Adrenal gland (tissue), 12 donors: ENCODE results near the gene IL34. TPM values are rescaled to one million over a fixed set of nuclear protein-coding genes. Genes with fewer than 3 reads are reported as not detected.

Source experiments
- DNase-seq, 7 donors: peaks; one replicate each; pipeline ENCODE4 v3.0.0-alpha.2; 2019 to 2020
- H3K27ac ChIP-seq, 5 donors: fragments of 200-600 bp; sonication (generic) in 4 of 5; 1 replicate in 3 of 5; 2 replicates in 2 of 5; pipeline versions ENCODE4 v1.5.1 to v1.8.0; 2016 to 2020; ENCODE audit warnings: mild to moderate bottlenecking in 1 of 5
- H3K27me3 ChIP-seq: fragments of 200-600 bp; 2 replicates; pipeline ENCODE4 v1.8.0; 2021
- H3K36me3 ChIP-seq, 2 donors: fragments of 200-600 bp; replicated peaks in 1 of 2; 1 replicate in 1 of 2; 2 replicates in 1 of 2; pipeline versions ENCODE4 v1.5.1 to v1.8.0; 2018 to 2022
- H3K4me1 ChIP-seq, 2 donors: fragments of 200-600 bp; replicated peaks in 1 of 2; 1 replicate in 1 of 2; 2 replicates in 1 of 2; pipeline versions ENCODE4 v1.5.1 to v1.8.0; 2018 to 2021
- H3K4me3 ChIP-seq, 4 donors: fragments of 200-600 bp; sonication (generic) in 3 of 4; one replicate each; pipeline ENCODE4 v1.5.1; 2016 to 2018
- H3K9me3 ChIP-seq, 3 donors: fragments of 200-600 bp; sonication (generic) in 1 of 3; replicated peaks in 1 of 3; 1 replicate in 2 of 3; 2 replicates in 1 of 3; pipeline versions ENCODE4 v1.5.1 to v1.8.0; 2016 to 2021
- CTCF ChIP-seq, 6 experiments: fragments of 450-650 bp in 4 of 6; fragments of 200-600 bp in 2 of 6; sonication (generic) in 1 of 6; IDR thresholded peaks; 1 replicate in 5 of 6; 2 replicates in 1 of 6; pipeline versions ENCODE4 v1.5.1 to v1.8.0; 2016 to 2021; ENCODE audit warnings: antibody characterized with exemption in 6 of 6, mild to moderate bottlenecking in 2 of 6, moderate library complexity in 1 of 6
- POLR2A ChIP-seq, 2 donors: fragments of 450-650 bp; IDR thresholded peaks; one replicate each; pipeline ENCODE4 v1.6.1; 2017; ENCODE audit warnings: antibody characterized with exemption in 2 of 2, mild to moderate bottlenecking in 2 of 2, moderate library complexity in 1 of 2
- WGBS, 4 donors: extraction: QIAGEN DNeasy Blood & Tissue Kit in 2 of 4; methylation state at CpG; one replicate each; pipeline versions ENCODE4 v1.1.5 to v1.1.7; 2013 to 2017; 5-methylcytosine and 5-hydroxymethylcytosine counted together
- intact Hi-C, 2 donors: fragments of 100-400 bp; cut with DNase I; formaldehyde crosslinking; loops; one replicate each; pipeline versions ENCODE4 v1.14.1 to v1.15.0; 2022 to 2023
- polyA plus RNA-seq, 3 donors: library from polyadenylated mRNA; stranded (reverse); fragments of 200-250 nt in 2 of 3; fragments of 350-450 nt in 1 of 3; fragmentation: Illumina TruSeq in 1 of 3; extraction: RNeasy Lipid Tissue Mini Kit (QIAGEN cat#74804) in 1 of 3; gene quantifications; one replicate each; pipeline ENCODE4 v1.2.3, GENCODE V29; 2013 to 2014
- total RNA-seq, 9 donors: library from RNA; depleted of rRNA in 4 of 9; stranded (reverse); fragments of >200 nt in 4 of 9; fragments of 120-200 nt in 1 of 9; fragmentation: NEBNext Ultra II Directional in 1 of 9; extraction: Animal tissue kit (Norgen Biotek cat#: 25700) in 1 of 9; gene quantifications; one replicate each; pipeline versions ENCODE4 v1.1.0 to v1.2.4, GENCODE V29; 2013 to 2023
- donor health status: healthy with polysubstance abuse.
- donor health status: Bipolar disorder and iron deficiency.
- donor health status: DM: yes; HTN: yes; CAD: no.
- donor health status: DM: no; HTN: no; CAD: no.
- donor health status: DM: no; HTN: no; CAD: no.
- donor health status: DM: yes; HTN: yes; CAD: no.

IL34 gene
- total and polyA plus RNA-seq, 12 donors = 1.2 to 62.9 (median 35.7) TPM

GRCh38 chr16:70600730-70601129 lies 45.6 kb upstream of the IL34 start:
- Histone ChIP-seq H3K27ac (no peak overlapping the region), H3K36me3 (no peaks in the 10 kb centered on the region), H3K4me3 (no peak overlapping the region), H3K9me3 (no peaks in the 10 kb centered on the region), H3K4me1 (peaks cover 0 to 28% of the 10 kb centered on the region in 2 donors), H3K27me3 (no peaks in the 10 kb centered on the region)
- intact Hi-C loops = no loop called here
- WGBS, 4 donors = 86 to 91% (median 89%) methylated on average over 3 of the region's 3 CpGs
- DNase-seq = no peak
- no peak for TF ChIP-seq CTCF (IDR thresholded peaks at IDR 0.05)
- no peak for TF ChIP-seq POLR2A (IDR thresholded peaks at IDR 0.05)

- no peaks in the 10 kb centered on the region for H3K9me3 ChIP-seq
- H3K4me1 ChIP-seq = peaks cover 0 to 28% of the 10 kb centered on the region in 2 donors
- H3K27ac ChIP-seq = peak overlapping the region in 2 of 5 donors; percentile 17 to 26
- no peaks in the 10 kb centered on the region for H3K36me3 ChIP-seq
- WGBS, 4 donors = 48 to 63% (median 56%) methylated on average over 6 to 8 of the region's 8 CpGs
- DNase-seq = no peak
- intact Hi-C loops = no loop called here
- no peaks in the 10 kb centered on the region for H3K27me3 ChIP-seq
- H3K4me3 ChIP-seq = no peak overlapping the region
- no peak for TF ChIP-seq POLR2A (IDR thresholded peaks at IDR 0.05)
- TF ChIP-seq CTCF (IDR thresholded peaks at IDR 0.05) = no peak
Measured at GRCh38 chr16:70601576-70602575, 44.5 kb upstream of the IL34 start.

GRCh38 chr16:70602831-70603230 lies 43.5 kb upstream of the IL34 start:
- Histone ChIP-seq H3K36me3 (no peaks in the 10 kb centered on the region), H3K4me3 (no peak overlapping the region), H3K27ac (no peak overlapping the region), H3K4me1 (peaks cover 0 to 28% of the 10 kb centered on the region in 2 donors), H3K9me3 (no peaks in the 10 kb centered on the region), H3K27me3 (no peaks in the 10 kb centered on the region)
- no peak for TF ChIP-seq CTCF (IDR thresholded peaks at IDR 0.05)
- no peak for TF ChIP-seq POLR2A (IDR thresholded peaks at IDR 0.05)
- DNase-seq = no peak
- intact Hi-C loops = no loop called here
- WGBS, 4 donors = 80 to 95% (median 87%) methylated on average over 8 of the region's 8 CpGs

DNA sequence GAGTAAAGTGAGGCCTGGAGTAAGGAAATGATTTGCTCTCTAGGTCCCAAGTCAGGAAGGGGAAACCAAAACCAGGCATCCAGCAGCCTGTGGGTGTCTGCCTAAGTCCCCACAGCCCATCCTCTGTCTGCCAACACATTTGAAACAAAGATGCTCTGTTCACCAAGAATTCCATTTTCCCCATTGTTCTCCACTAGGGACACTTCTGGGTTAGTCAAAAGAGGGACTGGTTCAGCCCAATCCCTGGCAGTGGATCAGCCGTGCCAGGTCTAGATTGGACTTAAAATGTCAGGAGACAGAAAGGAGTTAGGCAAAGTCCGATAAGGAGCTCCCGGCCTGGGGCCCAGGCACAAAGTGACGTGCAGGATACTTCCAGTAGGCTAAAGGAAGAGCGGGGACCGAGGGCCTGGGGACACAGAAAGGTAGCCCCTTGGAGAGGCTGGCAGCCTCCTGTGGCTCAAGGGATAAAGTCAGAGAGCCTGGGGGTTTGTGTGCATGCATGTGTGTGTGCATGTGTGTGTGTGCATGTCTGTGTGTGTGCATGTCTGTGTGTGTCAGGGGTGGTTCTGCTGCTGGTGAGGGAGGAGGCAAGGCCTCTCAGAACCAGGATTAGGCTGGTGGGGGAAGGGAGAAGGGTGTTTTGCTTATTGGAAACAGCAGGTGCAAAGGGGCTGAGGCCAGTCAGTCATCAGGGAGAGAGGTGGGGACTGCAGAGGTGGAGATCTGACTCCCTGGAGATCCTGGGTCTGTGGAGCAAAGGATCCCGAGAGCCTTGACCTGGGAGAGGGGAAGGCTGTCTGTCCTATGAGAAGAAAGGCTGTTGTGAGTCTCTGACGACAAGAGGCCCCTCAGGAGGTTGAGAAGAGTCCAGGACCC lies 41.7 kb upstream of the IL34 start:
- intact Hi-C loops = no loop called here
- WGBS, 4 donors = 79 to 84% (median 81%) methylated on average over 8 of the region's 8 CpGs
- Histone ChIP-seq H3K9me3 (no peaks in the 10 kb centered on the region), H3K36me3 (no peaks in the 10 kb centered on the region), H3K27me3 (no peaks in the 10 kb centered on the region), H3K4me1 (peaks cover 0 to 13% of the 10 kb centered on the region in 2 donors), H3K27ac (peak overlapping the region in 1 of 5 donors; percentile 10), H3K4me3 (no peak overlapping the region)
- TF ChIP-seq CTCF (IDR thresholded peaks at IDR 0.05) (no peak), POLR2A (IDR thresholded peaks at IDR 0.05) (no peak)
- DNase-seq = peak in 2 of 7 donors; percentile 39 to 43
